Measurements from ENCODE around the gene PRG3. TPM values are rescaled to one million over a fixed set of nuclear protein-coding genes. Genes with fewer than 3 reads are reported as not detected.

PRG3 gene
- total RNA-seq, 1 donor from 2014 or later: not detected

DNA sequence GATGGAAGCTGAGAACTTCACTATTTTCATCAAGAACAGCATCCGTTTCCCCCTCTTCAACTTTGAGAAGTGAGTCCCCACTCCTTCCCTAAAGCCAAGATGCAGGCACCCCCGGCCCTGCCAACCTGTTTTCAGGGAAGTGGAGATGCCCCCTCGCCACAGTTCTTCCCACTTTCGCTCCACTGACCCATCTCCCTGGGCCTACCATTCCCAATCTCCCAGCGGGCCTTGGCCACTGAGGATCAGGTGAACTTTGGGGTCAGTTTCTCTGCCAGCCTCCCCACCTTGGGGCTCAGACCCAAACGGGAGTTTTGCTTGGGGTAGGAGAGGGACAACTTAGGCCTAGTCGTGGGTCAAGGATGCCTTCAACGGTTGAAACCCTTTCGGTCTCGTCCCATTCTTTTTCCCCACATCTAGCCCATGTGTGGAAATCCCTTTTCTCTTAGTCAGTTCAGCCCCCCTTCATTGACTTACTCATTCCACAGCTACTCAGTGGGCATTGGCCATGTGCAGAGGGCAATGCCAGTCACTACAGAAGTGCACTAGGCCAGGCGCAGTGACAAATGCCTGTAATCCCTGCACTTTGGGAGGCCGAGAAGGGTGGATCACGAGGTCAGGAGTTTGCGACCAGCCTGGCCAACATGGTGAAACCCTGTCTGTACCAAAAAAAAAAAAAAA, 32.2 kb downstream of the PRG3 start:
- DNase-seq (ENCODE audit: low spot score): no peak
- Mint-ChIP-seq H3K9me3 (ENCODE audit: unreplicated experiment) (no peaks in the 10 kb centered on the region), H3K36me3 (ENCODE audit: low read depth, unreplicated experiment) (no peaks in the 10 kb centered on the region), H3K27me3 (ENCODE audit: unreplicated experiment) (peaks cover 7% of the 10 kb centered on the region), H3K4me1 (ENCODE audit: unreplicated experiment) (no peaks in the 10 kb centered on the region), H3K4me3 (ENCODE audit: unreplicated experiment) (no peak overlapping the region), H3K27ac (ENCODE audit: unreplicated experiment) (no peak overlapping the region)
- TF ChIP-seq, protein P1, sequence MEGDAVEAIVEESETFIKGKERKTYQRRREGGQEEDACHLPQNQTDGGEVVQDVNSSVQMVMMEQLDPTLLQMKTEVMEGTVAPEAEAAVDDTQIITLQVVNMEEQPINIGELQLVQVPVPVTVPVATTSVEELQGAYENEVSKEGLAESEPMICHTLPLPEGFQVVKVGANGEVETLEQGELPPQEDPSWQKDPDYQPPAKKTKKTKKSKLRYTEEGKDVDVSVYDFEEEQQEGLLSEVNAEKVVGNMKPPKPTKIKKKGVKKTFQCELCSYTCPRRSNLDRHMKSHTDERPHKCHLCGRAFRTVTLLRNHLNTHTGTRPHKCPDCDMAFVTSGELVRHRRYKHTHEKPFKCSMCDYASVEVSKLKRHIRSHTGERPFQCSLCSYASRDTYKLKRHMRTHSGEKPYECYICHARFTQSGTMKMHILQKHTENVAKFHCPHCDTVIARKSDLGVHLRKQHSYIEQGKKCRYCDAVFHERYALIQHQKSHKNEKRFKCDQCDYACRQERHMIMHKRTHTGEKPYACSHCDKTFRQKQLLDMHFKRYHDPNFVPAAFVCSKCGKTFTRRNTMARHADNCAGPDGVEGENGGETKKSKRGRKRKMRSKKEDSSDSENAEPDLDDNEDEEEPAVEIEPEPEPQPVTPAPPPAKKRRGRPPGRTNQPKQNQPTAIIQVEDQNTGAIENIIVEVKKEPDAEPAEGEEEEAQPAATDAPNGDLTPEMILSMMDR (IDR thresholded peaks at IDR 0.05; ENCODE audit: unreplicated experiment): no peak

- no peaks in the 10 kb centered on the region for H3K9me3 Mint-ChIP-seq (ENCODE audit: unreplicated experiment)
- no peaks in the 10 kb centered on the region for H3K36me3 Mint-ChIP-seq (ENCODE audit: low read depth, unreplicated experiment)
Measured at GRCh38 chr11:57348052-57348451, 32.9 kb downstream of the PRG3 start.

DNA sequence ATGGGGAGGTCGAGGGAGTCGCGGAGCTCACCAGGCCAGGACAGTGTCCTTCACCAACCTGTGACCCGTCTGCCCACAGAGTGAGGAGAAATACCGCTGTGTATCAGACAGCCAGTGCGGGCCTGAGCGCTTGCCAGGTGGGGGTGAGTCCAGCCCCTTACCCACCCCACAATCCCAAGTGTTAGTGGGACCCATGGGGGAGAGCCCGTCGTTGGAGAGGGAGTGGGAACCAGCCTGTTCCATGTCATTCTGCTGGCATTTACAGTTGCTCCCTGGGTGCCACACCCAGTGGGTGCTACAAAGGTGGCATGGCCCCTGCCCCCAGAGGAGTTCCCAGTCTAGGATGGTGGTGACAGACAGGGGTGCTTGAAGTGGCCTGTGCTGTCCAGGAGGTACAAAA, 33.6 kb downstream of the PRG3 start:
- no peaks in the 10 kb centered on the region for H3K36me3 Mint-ChIP-seq (ENCODE audit: low read depth, unreplicated experiment)
- H3K4me3 Mint-ChIP-seq (ENCODE audit: unreplicated experiment): no peak overlapping the region
- no peaks in the 10 kb centered on the region for H3K4me1 Mint-ChIP-seq (ENCODE audit: unreplicated experiment)
- peaks cover 5% of the 10 kb centered on the region for H3K27me3 Mint-ChIP-seq (ENCODE audit: unreplicated experiment)
- H3K27ac Mint-ChIP-seq (ENCODE audit: unreplicated experiment): no peak overlapping the region
- DNase-seq (ENCODE audit: low spot score): no peak
- TF ChIP-seq, protein P1 (IDR thresholded peaks at IDR 0.05; ENCODE audit: unreplicated experiment): no peak
- no peaks in the 10 kb centered on the region for H3K9me3 Mint-ChIP-seq (ENCODE audit: unreplicated experiment)

More at GRCh38 chr11:57348052-57348451, 32.9 kb downstream of the PRG3 start:
- Mint-ChIP-seq H3K27ac (ENCODE audit: unreplicated experiment) (no peak overlapping the region), H3K4me1 (ENCODE audit: unreplicated experiment) (no peaks in the 10 kb centered on the region), H3K27me3 (ENCODE audit: unreplicated experiment) (peaks cover 5% of the 10 kb centered on the region), H3K4me3 (ENCODE audit: unreplicated experiment) (no peak overlapping the region)
- TF ChIP-seq, protein P1 (IDR thresholded peaks at IDR 0.05; ENCODE audit: unreplicated experiment): no peak
- DNase-seq (ENCODE audit: low spot score): no peak

DNA sequence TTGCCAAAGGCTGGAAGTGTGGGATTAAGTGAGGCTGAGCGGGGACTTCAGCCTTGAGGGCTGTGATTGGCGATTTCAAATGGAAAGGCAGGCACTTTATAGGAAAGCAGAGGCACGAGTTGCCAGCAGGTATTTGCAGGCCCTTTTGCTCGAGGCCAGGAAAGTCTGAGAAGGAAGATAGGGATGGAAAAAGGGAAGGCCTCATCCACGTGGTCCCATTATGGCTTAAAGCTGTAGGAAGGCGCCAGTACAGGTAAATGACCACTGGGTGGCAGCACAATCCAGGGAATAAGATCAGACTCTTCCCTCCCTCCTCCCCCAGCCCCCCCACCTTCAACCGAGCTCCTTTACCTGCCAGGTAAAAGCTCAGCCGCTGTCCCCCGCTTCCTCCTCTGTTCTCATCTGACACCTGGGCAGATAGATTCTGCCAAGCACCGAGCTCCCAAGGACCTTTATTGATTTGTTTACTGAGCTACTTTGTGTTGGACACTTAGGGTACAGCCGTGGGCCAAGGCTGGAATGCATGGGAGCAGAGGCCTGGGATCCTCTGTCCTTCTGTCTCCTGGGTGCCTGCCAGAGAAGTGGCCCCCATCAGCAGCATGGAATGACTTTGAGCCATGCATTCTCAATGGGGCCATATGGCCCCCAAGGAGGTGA, 35.3 kb downstream of the PRG3 start:
- no peaks in the 10 kb centered on the region for H3K9me3 Mint-ChIP-seq (ENCODE audit: unreplicated experiment)
- no peak overlapping the region for H3K27ac Mint-ChIP-seq (ENCODE audit: unreplicated experiment)
- no peaks in the 10 kb centered on the region for H3K36me3 Mint-ChIP-seq (ENCODE audit: low read depth, unreplicated experiment)
- TF ChIP-seq, protein P1 (IDR thresholded peaks at IDR 0.05; ENCODE audit: unreplicated experiment): peak; percentile 73
- peak; percentile 70 for DNase-seq (ENCODE audit: low spot score)
- peaks cover 5% of the 10 kb centered on the region for H3K27me3 Mint-ChIP-seq (ENCODE audit: unreplicated experiment)
- H3K4me3 Mint-ChIP-seq (ENCODE audit: unreplicated experiment): no peak overlapping the region
- H3K4me1 Mint-ChIP-seq (ENCODE audit: unreplicated experiment): no peaks in the 10 kb centered on the region

- TF ChIP-seq, protein P1 (IDR thresholded peaks at IDR 0.05; ENCODE audit: unreplicated experiment): no peak
- Mint-ChIP-seq H3K36me3 (ENCODE audit: low read depth, unreplicated experiment) (no peaks in the 10 kb centered on the region), H3K4me3 (ENCODE audit: unreplicated experiment) (no peak overlapping the region), H3K4me1 (ENCODE audit: unreplicated experiment) (peaks cover 8% of the 10 kb centered on the region), H3K9me3 (ENCODE audit: unreplicated experiment) (no peaks in the 10 kb centered on the region), H3K27me3 (ENCODE audit: unreplicated experiment) (peaks cover 5% of the 10 kb centered on the region), H3K27ac (ENCODE audit: unreplicated experiment) (no peak overlapping the region)
- no peak for DNase-seq (ENCODE audit: low spot score)
Measured at GRCh38 chr11:57344826-57345225, 36.1 kb downstream of the PRG3 start.
